ENCODE measurements around the gene ATOH8.
"Not testable (repeated sequence)": the region's sequence is repeated elsewhere in the genome, so short reads cannot be mapped to it uniquely, and the experiment has no call there.

The ATOH8 gene

GRCh38 chr2:85827879-85828569 lies 74.2 kb downstream of the ATOH8 start:
- DNase-seq (ENCODE audit: low read depth in 3 of 3), result no peak

- DNase-seq (ENCODE audit: low read depth in 3 of 3), result no peak
Observed at GRCh38 chr2:85828725-85829124, 74.9 kb downstream of the ATOH8 start.

- DNase-seq (ENCODE audit: low read depth in 3 of 3), result not testable (repeated sequence)
Observed at GRCh38 chr2:85829394-85829793, 75.6 kb downstream of the ATOH8 start.

GRCh38 chr2:85830645-85831044 lies 76.9 kb downstream of the ATOH8 start:
- no peak for DNase-seq (ENCODE audit: low read depth in 3 of 3)

GRCh38 chr2:85831735-85832134 lies 77.9 kb downstream of the ATOH8 start:
- no peak for DNase-seq (ENCODE audit: low read depth in 3 of 3)

GRCh38 chr2:85834466-85834865 lies 80.7 kb downstream of the ATOH8 start:
- DNase-seq (ENCODE audit: low read depth in 3 of 3), result no peak
